Stimulated activated CD8-positive, alpha-beta memory T cell treated with anti-CD3 and anti-CD28 coated beads, Interleukin-15, amount 100 ng/mL, for 48 hours (primary cell): ENCODE data around the gene COPB2.

ENCODE experiments used
- DNase-seq, 2 donors: peaks; one replicate each; pipeline ENCODE4 v3.0.0-alpha.2; 2020; ENCODE audit warnings: low read depth in 2 of 2

Gene COPB2

GRCh38 chr3:139307601-139308555, 81.6 kb downstream of the COPB2 start:
- no peak for DNase-seq
